ENCODE measurements around the gene ZNF479. TPM values are rescaled to one million over a fixed set of nuclear protein-coding genes. Genes with fewer than 3 reads are reported as not detected.

ZNF479 gene
- total RNA-seq, 1 experiment from 2014 or later, result not detected

GRCh38 chr7:57177856-57178767, 45.9 kb upstream of the ZNF479 start (continued):
- TF ChIP-seq ZNF425 (CRISPR knock-in tag; conservative IDR thresholded peaks at IDR 0.05), result no peak
- TF ChIP-seq JAZF1 (CRISPR knock-in tag; IDR thresholded peaks at IDR 0.05), result no peak
- TF ChIP-seq ATF3 (CRISPR knock-in tag; conservative IDR thresholded peaks at IDR 0.05), result no peak
- no peak for TF ChIP-seq ZNF138 (CRISPR knock-in tag; conservative IDR thresholded peaks at IDR 0.05)
- TF ChIP-seq FOXK1 (CRISPR knock-in tag; IDR thresholded peaks at IDR 0.05), result no peak

GRCh38 chr7:57176928-57177635, 44.8 kb upstream of the ZNF479 start:
- Mint-ChIP-seq H3K9me3 (peaks cover 23% of the 10 kb centered on the region), H3K27me3 (ENCODE audit: low read depth) (no peaks in the 10 kb centered on the region; the same call in 1 of the 2 replicates), H3K4me1 (no peaks in the 10 kb centered on the region), H3K36me3 (peaks cover 34% of the 10 kb centered on the region), H3K27ac (no peak overlapping the region), H3K4me3 (no peak overlapping the region)
- ATAC-seq (no peak), DNase-seq (ENCODE audit: low spot score) (no peak)
- CTCF ChIA-PET, result no interaction called here
- TF ChIP-seq CDX4 (CRISPR knock-in tag; IDR thresholded peaks at IDR 0.05; ENCODE audit: borderline replicate concordance) (no peak), JAZF1 (CRISPR knock-in tag; IDR thresholded peaks at IDR 0.05) (no peak), MLX (CRISPR knock-in tag; IDR thresholded peaks at IDR 0.05) (no peak), FOXP1 (CRISPR knock-in tag; IDR thresholded peaks at IDR 0.05; ENCODE audit: borderline replicate concordance) (no peak), ZNF416 (CRISPR knock-in tag; IDR thresholded peaks at IDR 0.05) (no peak), ZNF232 (CRISPR knock-in tag; IDR thresholded peaks at IDR 0.05) (no peak), SOX15 (CRISPR knock-in tag; IDR thresholded peaks at IDR 0.05) (no peak), CREB1 (CRISPR knock-in tag; IDR thresholded peaks at IDR 0.05) (no peak), E2F5 (CRISPR knock-in tag; IDR thresholded peaks at IDR 0.05) (no peak), MAX (CRISPR knock-in tag; IDR thresholded peaks at IDR 0.05) (no peak), NR2C2 (CRISPR knock-in tag; IDR thresholded peaks at IDR 0.05) (no peak), ZNF512 (CRISPR knock-in tag; IDR thresholded peaks at IDR 0.05; ENCODE audit: borderline replicate concordance) (no peak), ZBTB21 (CRISPR knock-in tag; IDR thresholded peaks at IDR 0.05; ENCODE audit: borderline replicate concordance) (no peak), NFE2L1 (CRISPR knock-in tag; IDR thresholded peaks at IDR 0.05) (no peak), ZBTB43 (CRISPR knock-in tag; IDR thresholded peaks at IDR 0.05) (no peak), ZNF317 (CRISPR knock-in tag; IDR thresholded peaks at IDR 0.05; ENCODE audit: borderline replicate concordance, low read depth) (no peak), MYBL2 (CRISPR knock-in tag; IDR thresholded peaks at IDR 0.05) (no peak), HMGA2 (CRISPR knock-in tag; IDR thresholded peaks at IDR 0.05) (no peak)
- POLR2A ChIA-PET, result no interaction called here

Measured in WTC11 (cell line).